ENCODE data around the gene CCP110.
A peak's percentile ranks its signal among the peaks of the same experiment; 100 is the strongest.

Gene CCP110

DNA sequence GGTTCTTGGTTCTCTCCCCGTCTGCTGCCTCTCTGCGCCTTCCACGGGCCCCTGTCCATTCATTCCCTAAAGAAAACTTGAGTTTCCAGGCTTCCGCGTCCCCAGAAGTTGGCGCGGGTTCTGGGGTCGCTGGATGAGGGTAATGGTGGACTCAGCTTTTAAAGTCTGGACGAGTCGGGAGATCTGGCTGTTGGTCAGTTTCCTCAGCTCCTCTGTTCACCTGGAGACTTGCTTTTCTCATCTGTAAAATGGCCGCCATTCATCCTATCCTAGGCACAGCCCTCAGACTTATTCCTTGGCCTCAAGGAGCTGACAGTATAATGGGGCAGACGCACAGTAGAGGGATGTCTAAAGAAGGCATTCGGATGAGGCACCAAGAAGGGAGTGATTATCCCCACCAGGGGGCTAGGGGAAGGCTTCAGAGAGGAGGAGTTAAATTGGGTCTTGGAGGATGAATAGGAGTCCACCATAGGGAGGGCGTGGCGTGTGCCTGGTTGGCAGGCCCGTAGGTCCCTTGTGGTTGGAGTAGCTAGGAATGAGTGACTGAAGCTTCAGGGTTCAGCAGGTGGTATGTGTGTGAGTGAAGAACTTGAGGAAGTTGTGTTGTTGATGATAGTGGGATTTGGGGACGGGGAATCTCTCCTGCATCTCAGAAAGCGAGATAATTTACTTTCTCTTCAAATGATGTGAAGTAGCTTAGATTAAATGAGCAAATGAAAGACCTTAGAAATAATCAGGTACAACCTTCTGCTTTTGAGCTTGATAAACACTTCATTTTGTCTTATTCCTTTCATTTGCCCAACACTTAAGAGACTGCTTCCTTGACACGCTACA is 32.4 kb downstream of the CCP110 start:
- peak; percentile 37 for DNase-seq

DNA sequence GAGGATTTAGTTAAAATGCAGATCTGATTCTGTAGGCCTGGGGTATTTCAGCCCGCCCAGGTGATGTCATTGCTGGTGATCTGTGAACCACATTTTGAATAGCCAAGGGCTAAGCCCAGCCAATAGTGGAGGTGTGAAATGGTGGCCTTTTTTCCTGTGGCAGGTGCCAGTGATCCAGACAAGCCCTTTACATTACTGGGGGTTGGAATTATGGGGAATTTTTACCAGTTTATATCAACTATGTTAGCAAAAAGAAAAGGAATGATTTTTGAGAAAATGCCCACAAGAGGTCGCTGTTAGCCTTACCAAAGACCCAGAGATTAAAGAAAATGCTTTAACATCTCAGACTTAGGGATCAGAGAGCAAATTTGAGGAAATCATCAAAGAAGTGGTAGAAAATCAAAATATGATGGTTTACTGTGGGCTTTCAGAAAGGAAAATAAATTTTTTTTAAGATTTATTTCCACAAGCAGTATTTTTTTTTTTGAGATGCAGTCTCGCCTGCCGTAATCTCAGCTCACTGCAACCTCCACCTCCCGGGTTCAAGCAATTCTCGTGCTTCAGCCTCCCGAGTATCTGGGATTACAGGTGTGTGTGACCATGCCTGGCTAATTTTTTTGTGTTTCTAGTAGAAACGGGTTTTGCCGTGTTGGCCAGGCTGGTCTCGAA is 35.6 kb downstream of the CCP110 start:
- DNase-seq: peak; percentile 65

DNA sequence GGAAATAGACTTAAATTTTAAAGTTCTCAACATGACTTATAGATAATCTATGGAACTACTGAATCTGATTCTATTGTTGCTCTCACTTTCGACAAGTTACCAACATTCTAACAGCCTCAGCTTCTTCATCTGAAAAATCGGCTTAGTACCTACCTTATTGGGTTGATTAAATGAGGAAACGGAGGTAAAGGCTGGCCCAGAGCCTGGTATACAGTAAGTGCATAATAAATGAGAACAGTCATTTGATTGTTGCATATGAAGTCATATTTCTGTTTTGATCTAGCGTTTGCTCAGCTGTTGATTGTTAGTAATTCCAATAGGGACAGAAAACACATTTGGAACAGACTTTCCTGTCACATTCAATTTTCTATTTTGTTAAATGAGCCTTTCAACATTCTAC is 36.3 kb downstream of the CCP110 start:
- no peak for DNase-seq

DNA sequence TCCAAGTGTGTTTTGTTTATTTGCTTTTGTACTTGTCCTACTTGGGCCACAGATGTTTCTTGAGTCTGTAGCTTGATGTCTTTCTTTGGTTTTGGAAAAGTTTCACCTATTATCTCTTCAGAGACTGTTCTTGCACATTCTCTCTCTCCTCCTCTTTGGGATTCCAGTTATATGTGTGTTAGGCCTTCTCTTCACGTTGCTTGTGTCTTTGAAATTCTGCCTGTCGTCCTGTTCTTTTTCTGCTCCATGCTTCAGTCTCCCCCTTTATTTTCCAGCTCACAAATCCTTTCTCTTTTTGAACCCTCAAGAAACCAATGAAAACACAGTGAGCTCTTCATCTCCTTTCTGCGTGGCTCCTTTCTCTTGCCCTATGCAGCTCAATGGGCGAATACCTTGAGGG is 39.6 kb downstream of the CCP110 start:
- DNase-seq: no peak

- DNase-seq: no peak
Measured at GRCh38 chr16:19566362-19566761, 42.6 kb downstream of the CCP110 start.

- DNase-seq: no peak
Measured at GRCh38 chr16:19567560-19567959, 43.8 kb downstream of the CCP110 start.

GRCh38 chr16:19573997-19574396 is 50.3 kb downstream of the CCP110 start:
- no peak for DNase-seq

DNA sequence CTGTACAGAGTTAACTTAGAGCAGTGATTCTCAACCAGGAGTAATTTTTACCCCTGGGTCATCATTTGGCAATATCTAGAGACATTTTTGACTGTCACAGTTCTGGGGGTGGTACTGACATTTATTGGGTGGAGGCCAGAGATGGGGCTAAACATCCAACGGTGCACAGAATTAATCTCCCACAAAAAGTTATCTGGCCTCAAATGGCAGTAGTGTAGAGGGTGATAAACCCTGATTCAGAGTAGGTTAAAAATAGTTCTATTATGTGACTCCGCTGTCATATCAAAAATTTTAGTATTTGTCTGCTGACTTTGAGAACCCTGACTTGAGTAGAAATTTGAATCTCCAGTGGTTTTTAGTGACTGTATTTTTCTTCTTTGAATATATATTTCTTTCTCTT is 50.9 kb downstream of the CCP110 start:
- DNase-seq: no peak

- DNase-seq: no peak
Measured at GRCh38 chr16:19578378-19578971, 54.7 kb downstream of the CCP110 start.

GRCh38 chr16:19582050-19582831 is 58.5 kb downstream of the CCP110 start:
- DNase-seq: no peak

GRCh38 chr16:19583665-19584300 is 60.0 kb downstream of the CCP110 start:
- DNase-seq: peak; percentile 52

DNA sequence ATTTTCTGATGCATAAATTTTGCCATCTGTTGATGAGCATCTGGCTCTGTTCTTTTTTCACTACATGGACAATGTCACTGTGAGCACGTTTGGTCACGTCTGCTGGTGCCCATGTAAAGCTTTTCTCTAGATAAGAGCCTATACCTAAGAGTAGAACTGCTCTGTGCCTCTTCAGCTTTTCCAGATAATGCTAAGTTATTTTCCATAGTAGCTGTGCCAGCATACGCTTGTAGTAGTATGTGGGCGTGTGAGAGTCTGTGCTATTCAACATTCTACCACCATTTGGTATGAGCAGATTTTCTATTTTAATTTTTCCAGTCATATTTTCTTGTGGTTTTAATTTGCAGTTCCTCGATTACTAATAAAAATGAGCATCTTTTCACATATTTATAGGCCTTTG is 64.9 kb downstream of the CCP110 start:
- DNase-seq: no peak

- no peak for DNase-seq
Measured at GRCh38 chr16:19589106-19589505, 65.4 kb downstream of the CCP110 start.

GRCh38 chr16:19589771-19590302 is 66.1 kb downstream of the CCP110 start:
- DNase-seq: no peak

- no peak for DNase-seq
Measured at GRCh38 chr16:19595043-19595767, 71.5 kb downstream of the CCP110 start.

- DNase-seq: no peak
Measured at GRCh38 chr16:19598805-19599510, 75.2 kb downstream of the CCP110 start.

- no peak for DNase-seq
Measured at GRCh38 chr16:19599968-19600716, 76.4 kb downstream of the CCP110 start.

GRCh38 chr16:19601083-19601976 is 77.6 kb downstream of the CCP110 start:
- DNase-seq: peak; percentile 53
